ENCODE data around the gene GRM3.
"Not testable (repeated sequence)": the region's sequence is repeated elsewhere in the genome, so short reads cannot be mapped to it uniquely, and the experiment has no call there.

The GRM3 gene

DNA sequence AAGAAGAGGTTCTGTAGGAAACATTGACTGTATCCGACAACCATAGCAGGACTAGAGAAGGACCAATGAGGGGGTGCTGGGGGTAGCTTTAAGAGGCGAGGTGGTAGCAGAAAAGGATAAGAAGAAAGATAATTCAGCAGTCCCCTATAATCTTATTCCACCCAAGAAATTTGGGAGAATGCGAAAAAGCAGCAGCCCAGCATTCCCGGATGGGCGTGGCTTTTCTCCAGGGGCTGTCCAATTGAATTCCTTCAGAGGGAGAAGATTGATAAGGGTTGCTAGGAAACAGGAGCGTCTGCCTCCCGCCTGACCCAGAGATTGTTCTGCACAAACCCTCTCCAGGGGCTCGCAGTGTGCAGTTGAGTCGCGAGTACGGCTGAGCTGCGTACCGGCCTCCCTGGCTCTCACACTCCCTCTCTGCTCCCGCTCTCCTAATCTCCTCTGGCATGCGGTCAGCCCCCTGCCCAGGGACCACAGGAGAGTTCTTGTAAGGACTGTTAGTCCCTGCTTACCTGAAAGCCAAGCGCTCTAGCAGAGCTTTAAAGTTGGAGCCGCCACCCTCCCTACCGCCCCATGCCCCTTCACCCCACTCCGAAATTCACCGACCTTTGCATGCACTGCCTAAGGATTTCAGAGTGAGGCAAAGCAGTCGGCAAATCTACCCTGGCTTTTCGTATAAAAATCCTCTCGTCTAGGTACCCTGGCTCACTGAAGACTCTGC lies at the start of gene GRM3:
TSS of gene GRM3 (plus strand) at position 349 of the 721 bp plus-strand sequence. CDS start 121,237 bp downstream, outside the sequence.
- DNase-seq, result no peak

DNA sequence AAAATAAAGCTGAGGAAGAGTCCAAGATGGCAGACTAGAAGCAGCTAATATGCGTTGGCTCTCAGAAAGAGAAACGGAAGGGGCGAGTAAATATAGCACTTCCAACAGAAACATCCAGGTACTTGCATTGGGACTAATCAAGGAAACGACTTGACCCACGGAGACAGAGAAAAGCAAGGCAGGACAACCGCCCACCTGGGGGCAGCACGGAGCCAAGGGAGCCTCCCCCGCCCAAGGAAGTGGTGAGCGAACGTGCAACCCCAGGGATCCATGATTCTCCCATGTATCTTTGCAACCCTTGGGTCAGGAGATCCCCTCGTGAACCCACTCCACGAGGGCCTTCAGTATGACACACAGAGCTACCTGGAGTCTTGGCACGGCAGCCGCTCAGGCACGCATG lies 45.4 kb upstream of the GRM3 start:
- no peak for DNase-seq

DNA sequence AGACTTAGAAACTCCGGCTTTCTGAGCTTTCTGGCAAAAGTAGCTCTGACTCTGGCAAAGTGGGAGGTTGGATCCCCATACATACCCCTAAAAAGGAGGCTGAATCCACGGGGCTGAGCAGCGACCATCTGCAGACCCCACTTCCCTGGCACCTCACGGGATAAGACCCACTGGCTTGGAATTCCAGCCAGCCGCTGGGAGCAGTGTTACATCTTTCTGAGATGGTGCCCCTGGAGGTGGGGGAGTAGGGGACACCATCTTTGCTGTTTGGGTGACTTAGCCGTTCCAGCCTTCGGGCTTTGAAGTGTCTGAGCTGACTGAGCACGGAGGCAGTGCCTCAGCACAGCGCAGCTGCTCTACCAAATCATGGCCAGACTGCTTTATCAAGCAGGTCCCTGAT lies 45.0 kb upstream of the GRM3 start:
- no peak for DNase-seq

DNA sequence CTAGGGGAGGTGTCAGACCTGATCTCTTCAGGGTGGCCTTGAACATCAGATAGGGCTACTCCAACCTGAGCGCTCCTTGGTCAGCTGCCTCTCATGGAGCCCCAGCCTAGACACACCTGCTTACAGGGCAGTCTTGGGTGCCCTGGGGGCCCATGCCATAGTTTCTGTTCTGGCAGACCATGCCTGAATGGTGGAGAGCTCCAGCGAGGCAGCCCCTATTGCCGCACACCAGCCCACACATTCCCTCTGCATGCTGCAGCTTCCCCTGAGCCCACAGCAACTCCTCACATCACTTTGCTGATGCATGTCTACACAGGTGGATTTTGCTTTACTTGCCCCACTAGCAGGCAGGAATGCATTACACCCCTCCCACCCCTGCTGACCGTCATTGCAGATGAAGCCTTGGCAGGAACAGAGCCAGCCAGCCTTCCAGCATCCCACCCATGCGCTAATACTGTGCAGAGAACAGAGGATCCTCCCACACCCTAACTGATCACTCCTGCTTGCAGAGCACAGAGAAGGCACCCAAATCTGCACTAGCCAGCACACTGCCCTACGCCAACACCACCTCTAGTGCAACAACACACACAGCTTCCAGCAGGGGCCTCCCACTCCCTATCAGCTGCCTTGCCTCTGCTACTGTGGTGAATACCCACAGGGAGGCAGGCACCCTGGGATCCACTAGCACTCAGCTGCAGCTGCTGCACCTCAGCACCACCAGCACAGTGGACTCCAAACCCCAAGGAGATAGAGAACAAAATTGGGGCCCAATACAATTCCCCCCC lies 43.0 kb upstream of the GRM3 start:
- no peak for DNase-seq

DNA sequence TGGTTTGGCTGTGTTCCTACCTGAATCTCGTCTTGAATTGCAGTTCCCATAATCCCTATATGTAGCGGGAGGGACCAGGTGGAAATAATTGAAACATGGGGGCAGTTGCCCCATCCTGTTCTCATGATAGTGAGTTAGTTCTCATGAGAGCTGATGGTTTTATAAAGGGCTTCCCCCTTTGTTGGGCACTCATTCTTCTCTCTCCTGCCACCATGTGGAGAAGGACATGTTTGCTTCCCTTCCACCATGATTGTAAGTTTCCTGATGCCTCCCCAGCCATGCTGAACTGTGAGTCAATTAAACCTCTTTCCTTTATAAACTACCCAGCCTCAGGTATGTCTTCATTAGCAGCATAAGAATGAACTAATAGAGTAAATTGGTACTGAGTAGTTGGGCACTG lies 28.0 kb upstream of the GRM3 start:
- not testable (repeated sequence) for DNase-seq

DNA sequence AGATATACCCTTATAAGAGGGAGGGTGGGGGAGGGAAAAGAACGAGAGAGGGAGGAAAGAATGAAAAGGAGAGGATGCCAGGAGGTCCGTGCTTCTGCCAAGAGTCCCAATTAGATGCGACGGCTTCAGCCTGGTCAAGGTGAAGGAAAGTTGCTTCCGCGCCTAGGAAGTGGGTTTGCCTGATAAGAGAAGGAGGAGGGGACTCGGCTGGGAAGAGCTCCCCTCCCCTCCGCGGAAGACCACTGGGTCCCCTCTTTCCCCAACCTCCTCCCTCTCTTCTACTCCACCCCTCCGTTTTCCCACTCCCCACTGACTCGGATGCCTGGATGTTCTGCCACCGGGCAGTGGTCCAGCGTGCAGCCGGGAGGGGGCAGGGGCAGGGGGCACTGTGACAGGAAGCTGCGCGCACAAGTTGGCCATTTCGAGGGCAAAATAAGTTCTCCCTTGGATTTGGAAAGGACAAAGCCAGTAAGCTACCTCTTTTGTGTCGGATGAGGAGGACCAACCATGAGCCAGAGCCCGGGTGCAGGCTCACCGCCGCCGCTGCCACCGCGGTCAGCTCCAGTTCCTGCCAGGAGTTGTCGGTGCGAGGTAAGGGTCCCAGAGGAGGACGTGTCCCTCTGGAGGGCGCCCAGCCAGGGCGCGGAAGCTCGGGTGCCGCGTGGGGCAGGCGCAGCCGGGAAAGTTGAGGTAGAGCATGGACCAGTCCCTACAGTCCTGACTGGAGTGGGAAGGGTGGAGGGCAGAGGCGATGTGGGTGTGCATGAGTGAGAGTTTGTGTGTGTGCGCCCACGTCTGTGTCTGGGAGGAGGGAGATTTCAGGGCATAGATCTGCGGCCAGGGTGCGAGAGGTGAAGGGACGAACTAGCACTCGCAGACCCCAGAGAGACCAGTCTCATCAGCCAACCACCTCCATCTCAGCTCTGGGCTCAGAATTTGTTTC lies 844 bp downstream of the GRM3 start:
- no peak for DNase-seq

DNA sequence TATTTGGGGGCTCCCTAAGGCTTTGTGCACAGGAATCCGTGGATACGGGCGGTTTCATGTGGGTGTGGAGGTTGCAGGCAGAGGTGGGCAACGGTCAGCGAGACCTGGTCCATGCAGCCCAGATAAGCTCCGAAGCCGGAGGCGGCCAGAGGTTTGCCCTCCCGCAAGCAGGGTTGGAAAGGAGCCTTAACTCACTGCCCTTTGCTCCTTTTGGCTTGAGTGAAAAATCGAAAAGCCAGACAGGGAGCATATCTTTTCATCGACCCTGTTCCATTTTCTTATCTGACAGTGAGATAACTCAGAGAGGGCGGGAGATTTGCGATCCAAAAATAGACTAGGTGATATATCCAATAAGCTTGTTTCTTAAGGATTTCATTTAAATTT lies 1.5 kb downstream of the GRM3 start:
- no peak for DNase-seq

DNA sequence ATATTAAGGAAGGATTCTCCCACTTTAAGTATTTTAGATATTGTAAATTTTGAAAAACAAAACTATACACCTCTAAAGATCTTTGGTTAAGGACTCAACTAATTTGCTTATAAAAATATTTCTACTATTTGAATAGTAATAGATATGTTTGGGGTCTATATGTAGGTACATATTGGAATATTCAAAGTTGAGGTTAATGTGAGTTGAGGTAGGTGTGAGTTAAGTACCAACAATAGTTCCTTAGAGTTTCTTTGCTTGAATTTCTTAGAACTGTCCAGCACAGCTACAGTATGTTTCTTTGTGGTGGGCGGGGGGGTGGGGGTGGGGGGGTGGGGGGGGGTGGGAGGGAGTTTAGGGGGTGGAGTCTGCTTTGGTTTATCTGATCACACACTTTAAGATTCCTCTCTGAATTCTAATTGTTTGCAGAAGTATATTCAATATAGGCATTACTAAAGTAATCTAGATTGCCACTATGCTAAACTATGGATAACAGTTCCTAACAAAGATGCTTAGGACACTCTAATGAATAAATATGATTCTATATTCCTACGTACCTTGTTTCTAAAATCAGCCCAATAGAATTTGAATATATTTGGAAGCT lies 2.1 kb downstream of the GRM3 start:
- no peak for DNase-seq

DNA sequence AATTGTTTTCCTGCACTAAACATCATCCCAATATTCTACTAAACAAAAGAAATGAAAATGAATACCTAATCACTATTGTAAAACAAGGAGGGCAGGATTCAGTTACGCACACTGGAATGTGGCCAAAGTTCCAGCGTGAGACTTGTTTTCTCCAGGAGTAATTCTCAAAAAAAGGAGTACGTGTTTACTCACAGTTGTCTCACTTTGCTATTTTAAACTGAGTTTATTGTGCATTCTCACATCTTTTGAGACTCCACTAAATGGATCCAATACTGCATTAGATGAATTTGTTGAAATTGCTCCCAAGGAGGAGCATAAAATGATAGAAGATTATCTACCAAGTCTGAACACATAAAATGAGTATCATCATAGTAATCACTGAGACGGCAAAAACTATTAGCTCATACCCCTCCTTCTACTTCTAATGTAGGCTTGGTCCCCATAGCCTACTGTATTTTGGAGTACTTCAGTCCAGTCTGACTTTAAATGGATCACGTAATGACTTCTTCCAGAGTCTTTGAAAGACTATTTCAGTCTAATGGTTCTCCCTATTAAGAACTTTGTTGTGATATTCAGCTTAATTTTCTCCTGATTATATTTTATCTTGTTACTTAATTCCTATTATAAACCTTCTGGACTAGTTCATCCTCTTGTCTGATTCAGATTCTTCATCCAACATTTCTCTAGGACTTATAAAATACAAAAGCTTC lies 3.8 kb downstream of the GRM3 start:
- no peak for DNase-seq

DNA sequence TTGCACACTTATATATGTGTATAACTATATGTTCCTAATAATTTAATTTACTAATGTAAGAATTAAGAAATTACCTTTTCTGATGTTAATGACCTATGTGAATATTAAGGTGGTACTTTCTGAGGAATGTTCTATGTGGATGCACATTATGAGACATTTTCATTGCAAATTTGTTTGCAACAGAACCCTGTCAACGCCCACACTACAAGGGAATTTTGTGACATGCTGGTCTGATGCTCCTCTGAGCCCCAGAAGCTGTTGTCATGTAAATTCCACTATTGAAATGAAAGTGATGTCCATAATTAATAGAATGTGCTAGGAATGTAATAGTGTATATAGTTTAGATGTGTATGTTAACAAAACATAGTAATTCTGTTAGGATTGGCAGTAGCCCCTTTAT lies 4.5 kb downstream of the GRM3 start:
- no peak for DNase-seq

DNA sequence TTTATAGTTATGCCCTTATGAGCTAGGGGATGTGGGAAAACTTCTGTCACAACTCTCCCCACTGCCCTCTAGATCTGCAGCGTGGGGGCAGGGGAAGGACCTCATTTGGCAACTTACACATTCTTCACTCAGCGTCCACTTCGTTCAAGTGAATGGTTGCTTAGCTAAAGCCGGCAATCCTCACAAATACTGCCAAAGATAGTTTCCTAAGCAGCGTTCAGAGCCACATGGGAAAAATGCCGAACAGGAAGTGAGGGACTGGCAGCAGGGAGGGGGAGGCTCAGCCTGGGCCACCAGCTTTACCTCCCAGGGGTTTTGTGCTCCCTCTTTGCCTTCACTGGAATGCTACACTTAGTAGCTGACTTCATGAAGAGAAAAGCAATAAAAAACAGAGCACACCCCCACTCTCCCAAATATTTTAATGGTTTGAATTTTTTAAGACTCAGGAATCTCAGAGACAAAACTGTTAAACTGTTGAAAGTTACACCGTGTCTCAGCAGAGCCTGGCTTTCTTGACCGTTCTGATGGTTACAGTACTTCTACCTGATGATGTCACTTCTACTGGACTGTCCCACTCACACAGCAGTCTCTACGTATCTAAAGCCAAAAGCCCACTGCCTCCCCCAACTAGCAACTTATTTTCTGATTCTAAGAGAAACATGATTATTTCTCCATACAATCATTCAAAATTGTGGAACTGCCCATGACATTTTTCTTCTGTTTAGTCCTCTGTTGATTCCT lies 10.4 kb downstream of the GRM3 start:
- DNase-seq, result no peak

DNA sequence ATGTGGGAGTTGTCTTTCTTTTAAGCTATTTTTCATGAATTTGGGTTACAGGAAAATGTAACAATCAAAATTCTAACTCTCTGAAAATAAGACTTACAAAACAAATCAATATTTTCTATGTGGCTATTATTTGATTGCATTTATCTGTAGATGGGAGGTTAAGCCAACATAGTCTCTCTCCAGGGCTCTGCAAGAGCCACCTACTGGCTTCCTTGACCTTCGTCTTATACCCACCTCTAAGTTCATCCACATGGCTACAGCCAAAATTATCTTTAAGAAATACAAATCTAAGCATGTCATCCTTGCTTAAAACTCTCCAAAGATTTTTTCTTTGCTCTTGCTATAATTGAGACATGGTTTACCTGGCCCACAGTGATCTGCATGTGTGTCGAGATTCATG lies 14.2 kb downstream of the GRM3 start:
- DNase-seq, result no peak

DNA sequence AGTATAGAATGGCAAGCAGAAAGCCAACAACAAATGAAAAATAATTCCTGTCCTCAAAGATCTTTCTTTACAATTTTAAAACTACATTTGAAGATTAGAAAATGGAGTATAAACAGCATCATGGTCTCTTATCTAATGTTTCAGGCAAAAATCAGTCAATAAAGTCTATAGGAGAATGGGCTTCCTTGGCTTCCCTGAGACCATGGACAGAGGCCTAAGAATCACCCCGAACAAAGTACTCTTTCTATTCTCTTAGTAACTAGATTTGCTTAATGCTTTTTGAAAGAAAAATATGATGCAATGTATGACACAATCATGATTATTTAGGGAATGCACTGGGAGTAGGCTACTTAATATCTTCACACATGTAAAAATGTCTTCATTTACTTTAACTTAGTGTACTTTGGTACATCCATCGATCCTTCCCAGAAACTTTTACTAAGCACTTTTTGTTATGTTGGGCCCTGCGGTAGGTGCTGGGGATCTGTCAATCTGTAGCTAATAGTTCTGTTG lies 17.3 kb downstream of the GRM3 start:
- no peak for DNase-seq

DNA sequence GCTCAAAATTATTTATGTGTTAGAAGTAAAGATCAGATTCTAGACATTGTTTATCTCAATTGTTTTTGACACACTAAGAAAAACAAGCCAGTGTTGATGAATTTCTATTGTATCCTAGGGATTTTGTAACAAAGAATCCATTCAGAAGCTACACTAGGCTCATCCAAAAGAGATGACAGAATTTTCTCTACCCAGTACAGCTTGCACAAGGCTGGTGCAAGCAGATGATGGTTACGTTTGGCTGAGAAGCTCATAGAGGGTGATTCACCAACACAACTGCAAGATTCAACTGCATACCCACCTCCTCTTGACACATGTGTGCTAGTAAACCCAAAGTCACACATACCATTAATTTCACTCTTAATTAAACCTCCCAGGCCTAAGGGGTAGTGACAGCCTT lies 20.8 kb downstream of the GRM3 start:
- DNase-seq, result no peak

DNA sequence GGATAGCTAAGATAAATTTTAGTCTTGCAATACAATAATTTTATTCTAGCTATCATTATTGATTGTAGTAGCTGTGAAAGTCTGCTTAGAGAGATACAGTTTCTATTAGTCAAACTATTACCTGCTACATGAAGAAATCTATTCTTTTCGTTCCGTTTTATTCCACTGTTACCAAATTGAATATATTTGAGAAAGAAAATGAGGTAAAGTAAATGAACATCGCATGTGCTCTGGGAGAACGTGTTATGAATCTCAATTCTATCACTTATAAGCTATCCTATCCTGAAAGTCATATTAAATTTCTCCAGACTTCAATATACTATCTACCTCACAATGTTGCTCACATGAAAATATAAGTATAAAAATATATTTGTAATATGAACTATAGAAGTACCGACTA lies 21.3 kb downstream of the GRM3 start:
- no peak for DNase-seq

DNA sequence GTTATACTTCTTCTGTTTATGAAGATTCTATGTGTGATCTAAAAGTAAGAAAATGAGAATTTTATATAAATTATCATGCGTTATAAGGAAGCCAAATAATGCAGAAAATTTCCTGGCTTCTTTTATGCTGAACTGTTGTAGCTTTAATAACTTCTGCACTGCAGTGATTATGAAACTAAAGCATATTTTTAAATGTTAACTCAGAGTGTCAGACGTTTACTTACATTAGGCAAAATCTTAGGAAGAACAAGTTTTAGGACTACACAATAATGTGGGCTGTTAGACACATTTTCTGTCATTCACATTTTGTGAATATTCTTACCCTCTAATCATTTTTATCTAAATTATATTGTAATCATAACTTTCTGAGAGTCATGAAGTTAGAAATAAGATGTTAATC lies 22.0 kb downstream of the GRM3 start:
- DNase-seq, result no peak

DNA sequence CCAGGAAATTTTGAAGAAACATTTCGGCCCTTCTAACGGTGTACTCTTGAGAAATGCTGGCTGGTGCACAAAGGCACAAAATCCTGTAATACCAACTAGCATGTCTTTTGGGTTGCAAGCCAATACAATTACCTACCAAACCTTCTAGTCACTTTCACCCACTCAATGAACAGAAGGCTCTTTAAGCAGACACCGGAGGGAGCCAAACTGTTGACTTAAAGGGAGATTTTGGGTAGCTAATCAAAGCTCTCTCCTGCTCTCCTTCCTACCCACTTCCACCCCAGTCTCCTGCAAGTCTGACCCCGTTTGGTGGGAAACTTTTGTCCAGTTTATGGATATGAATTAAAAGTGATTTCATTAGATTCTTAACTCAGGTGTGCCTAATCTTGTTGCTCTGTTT lies 24.0 kb downstream of the GRM3 start:
- DNase-seq, result no peak

DNA sequence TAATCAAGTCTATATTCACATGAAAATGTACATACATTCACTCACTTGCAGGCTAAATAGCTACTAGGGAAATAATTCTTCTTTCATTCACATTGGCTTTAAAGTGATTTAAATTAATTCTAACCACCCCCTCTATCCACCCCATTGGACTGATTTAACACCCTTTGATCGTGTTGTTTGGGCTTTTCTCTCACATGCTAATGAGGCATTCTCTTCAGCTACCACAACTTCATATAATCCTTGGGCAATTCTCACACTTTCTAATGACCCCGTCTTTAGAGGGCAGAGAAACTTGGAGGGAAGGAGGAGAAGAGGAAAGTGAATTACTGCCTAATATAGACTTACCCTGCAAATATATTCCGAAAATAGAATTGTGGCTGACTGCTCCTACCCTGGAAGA lies 24.6 kb downstream of the GRM3 start:
- no peak for DNase-seq

DNA sequence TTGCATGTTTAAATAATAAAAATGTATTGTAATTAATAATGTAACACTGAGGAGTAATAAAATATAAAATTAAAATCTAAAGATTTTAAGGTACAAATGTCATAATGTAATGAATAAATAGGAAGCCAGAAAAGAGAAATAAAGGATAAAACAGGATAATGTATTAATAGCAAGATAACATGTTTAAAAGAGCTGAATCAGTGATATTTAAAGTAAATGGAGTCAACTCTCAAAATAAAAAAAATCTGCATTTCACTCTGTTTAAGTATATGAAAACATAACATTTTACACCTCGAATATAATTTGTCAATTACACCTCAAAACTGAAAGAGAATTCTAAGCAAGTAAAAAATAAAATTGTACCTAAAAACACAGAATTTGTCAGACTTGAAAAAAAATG lies 44.1 kb downstream of the GRM3 start:
- no peak for DNase-seq

DNA sequence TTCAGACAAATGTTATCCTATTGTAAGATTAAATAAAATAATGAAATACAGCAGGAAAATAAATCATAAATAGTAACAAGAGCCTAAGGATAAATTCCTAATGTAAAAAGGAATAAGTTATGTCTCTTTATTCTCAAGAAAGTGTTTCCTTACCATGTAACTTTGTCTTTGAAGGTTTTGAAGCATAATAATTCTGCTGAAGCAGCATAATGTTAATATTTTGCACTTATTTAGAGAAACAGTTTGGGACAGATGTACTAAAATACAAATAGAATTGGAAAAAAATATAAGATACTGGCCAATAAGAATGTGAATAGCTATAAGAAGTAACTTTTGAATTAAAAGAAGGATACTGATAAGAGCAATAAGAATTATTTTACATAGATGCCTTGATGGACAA lies 45.7 kb downstream of the GRM3 start:
- no peak for DNase-seq

DNA sequence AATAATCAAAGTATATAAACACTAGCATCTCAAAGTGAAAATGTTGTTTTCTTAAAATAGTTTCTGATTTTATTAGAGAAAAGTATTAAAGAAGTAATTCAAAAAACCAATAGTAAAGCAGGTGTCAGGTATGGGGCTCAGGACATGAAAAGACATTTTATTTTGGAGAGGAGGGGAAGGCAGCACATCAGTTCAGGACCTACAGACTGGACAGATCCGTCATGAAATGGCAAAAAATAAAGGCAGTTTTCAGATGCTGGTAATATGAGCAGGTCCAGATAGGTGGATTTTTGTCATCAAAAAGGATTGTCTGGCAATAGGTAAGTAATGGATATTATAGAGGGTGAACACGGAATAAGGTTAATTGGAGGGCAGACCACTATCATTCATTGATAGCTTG lies 49.0 kb downstream of the GRM3 start:
- no peak for DNase-seq
